Measurements from ENCODE around the gene RCOR2.

The RCOR2 gene

DNA sequence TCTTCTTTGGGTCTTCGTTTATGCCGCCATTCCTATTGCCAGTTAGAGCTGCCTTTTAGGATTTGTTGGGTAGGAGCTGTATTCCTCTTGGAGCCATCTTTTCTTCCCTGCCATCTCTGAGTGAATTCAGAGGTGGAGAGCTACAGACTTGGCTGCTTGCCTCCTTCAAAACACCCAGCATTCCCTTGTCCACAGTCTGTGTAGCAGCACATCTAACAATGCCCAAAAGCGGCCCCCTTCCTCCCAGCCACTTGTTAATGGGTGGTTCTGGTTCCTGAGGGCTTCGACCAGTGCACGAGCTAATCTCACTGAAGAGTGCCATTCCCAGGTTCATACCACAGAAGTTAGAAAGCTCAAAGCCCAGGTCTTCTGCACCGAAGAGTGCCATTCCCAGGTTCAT lies 40.3 kb downstream of the RCOR2 start:
- H3K27ac ChIP-seq (ENCODE audit: low read depth, low read length, severe bottlenecking) = no peak overlapping the region
- 94 to 100% methylated on average over 3 to 4 of the region's 6 CpGs for WGBS, 2 experiments (ENCODE audit: insufficient coverage in 2 of 2)
- no peak overlapping the region for H3K4me3 ChIP-seq (ENCODE audit: extremely low read depth, insufficient read depth, low read length, poor library complexity, severe bottlenecking)
- H3K36me3 ChIP-seq (ENCODE audit: control insufficient read depth, insufficient read depth, low read length) = peaks cover 16% of the 10 kb centered on the region
- peaks cover 22% of the 10 kb centered on the region for H3K4me1 ChIP-seq (ENCODE audit: control insufficient read depth, insufficient read depth, low read length, poor library complexity, severe bottlenecking)
- H3K9me3 ChIP-seq (ENCODE audit: control insufficient read depth, low read length) = no peaks in the 10 kb centered on the region

DNA sequence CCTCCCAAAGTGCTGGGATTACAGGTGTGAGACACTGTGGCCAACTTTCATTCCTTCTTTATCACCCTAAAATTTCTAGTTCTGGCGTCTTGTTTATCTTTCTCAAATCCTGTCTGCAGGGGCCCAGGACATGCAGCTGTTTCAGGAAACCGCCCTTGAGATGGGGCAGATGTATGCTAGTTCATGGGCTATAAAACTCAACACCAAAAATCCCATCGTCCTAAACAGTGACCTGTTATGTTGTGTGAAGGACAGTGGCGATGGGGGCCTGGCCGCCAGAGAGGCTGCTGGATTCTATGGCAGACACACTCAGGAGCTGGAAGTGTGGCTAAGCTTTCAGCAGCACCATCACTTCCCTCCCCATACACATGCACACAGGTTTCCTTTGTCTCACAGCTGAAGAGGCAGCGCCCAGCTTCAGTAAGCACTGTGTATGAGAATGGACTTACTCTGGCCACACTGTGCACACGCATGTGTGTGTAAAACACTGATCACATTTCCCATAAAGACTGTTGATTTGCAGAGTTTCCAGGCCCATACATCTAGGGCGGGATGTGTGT lies 41.4 kb downstream of the RCOR2 start:
- no peak overlapping the region for H3K4me3 ChIP-seq (ENCODE audit: extremely low read depth, insufficient read depth, low read length, poor library complexity, severe bottlenecking)
- H3K27ac ChIP-seq (ENCODE audit: low read depth, low read length, severe bottlenecking) = no peak overlapping the region
- H3K9me3 ChIP-seq (ENCODE audit: control insufficient read depth, low read length) = no peaks in the 10 kb centered on the region
- peaks cover 11% of the 10 kb centered on the region for H3K36me3 ChIP-seq (ENCODE audit: control insufficient read depth, insufficient read depth, low read length)
- H3K4me1 ChIP-seq (ENCODE audit: control insufficient read depth, insufficient read depth, low read length, poor library complexity, severe bottlenecking) = peaks cover 30% of the 10 kb centered on the region
- 84 to 93% methylated on average over 4 to 5 of the region's 8 CpGs for WGBS, 2 experiments (ENCODE audit: insufficient coverage in 2 of 2)

DNA sequence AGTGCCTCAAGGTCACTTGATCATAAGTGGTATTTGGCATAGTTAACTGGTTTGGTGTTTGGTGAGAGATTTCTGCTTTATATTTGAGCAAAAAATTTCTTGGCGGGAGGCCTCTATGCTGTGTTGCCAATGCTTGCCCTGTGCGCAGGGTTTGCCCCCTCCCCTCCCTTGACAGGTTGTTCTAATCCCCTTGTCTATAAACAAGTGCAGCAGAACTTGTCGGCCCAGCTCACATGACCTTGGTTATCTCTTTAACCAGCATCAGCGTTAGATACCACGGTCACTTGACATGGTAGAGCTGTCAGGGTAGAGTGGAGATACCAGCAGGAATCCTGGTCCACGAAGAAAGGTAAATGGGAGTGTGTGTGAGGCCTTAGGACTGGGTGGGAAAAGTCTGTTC lies 42.5 kb downstream of the RCOR2 start:
- Histone ChIP-seq H3K36me3 (ENCODE audit: control insufficient read depth, insufficient read depth, low read length) (peaks cover 18% of the 10 kb centered on the region), H3K9me3 (ENCODE audit: control insufficient read depth, low read length) (no peaks in the 10 kb centered on the region), H3K4me3 (ENCODE audit: extremely low read depth, insufficient read depth, low read length, poor library complexity, severe bottlenecking) (no peak overlapping the region), H3K27ac (ENCODE audit: low read depth, low read length, severe bottlenecking) (no peak overlapping the region), H3K4me1 (ENCODE audit: control insufficient read depth, insufficient read depth, low read length, poor library complexity, severe bottlenecking) (peaks cover 31% of the 10 kb centered on the region)
- 95 to 96% methylated on average over 5 to 6 of the region's 6 CpGs for WGBS, 2 experiments (ENCODE audit: insufficient coverage in 2 of 2)

DNA sequence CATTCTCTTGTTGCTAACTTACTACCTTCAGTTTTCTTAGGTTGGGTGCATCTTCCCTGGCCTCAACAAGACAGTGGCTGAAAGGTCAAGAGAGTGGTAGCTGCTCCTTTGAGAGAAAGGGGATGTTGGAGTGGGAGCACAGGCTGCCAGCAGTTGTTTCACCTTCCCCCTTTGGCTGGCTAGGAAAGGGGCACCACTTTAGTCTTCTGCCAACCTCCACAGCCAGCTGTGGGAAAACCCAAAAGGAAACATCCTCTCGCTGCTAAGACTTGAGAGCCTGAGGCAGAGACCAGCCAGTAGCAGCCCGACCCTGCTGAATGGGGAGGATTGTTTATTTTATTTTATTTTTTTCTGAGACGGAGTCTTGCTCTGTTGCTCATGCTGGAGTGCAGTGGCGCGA lies 43.7 kb downstream of the RCOR2 start:
- 96 to 100% methylated on average over 3 to 4 of the region's 5 CpGs for WGBS, 2 experiments (ENCODE audit: insufficient coverage in 2 of 2)
- Histone ChIP-seq H3K27ac (ENCODE audit: low read depth, low read length, severe bottlenecking) (no peak overlapping the region), H3K4me3 (ENCODE audit: extremely low read depth, insufficient read depth, low read length, poor library complexity, severe bottlenecking) (no peak overlapping the region), H3K4me1 (ENCODE audit: control insufficient read depth, insufficient read depth, low read length, poor library complexity, severe bottlenecking) (peaks cover 25% of the 10 kb centered on the region), H3K9me3 (ENCODE audit: control insufficient read depth, low read length) (no peaks in the 10 kb centered on the region), H3K36me3 (ENCODE audit: control insufficient read depth, insufficient read depth, low read length) (peaks cover 18% of the 10 kb centered on the region)

DNA sequence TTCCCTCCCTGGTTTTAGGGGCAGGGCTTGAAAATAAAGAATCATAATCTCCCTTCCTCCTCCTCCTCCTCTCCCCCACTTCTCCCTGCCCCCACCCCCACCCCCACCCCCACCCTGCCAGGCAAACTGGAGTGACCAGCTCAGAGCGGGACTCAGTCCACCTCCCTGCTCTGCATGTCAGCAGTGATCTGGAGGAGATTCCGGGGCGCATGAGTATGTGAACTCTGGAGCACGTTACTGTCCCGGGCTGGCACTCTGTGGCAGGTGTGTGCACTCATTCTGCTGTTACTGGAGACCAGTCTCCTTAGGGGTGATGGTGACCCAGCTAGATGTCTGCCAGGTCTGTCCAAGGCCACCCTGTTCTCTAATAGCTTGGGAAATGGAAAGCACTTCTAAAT lies 44.2 kb downstream of the RCOR2 start:
- Histone ChIP-seq H3K4me1 (ENCODE audit: control insufficient read depth, insufficient read depth, low read length, poor library complexity, severe bottlenecking) (peaks cover 25% of the 10 kb centered on the region), H3K9me3 (ENCODE audit: control insufficient read depth, low read length) (no peaks in the 10 kb centered on the region), H3K27ac (ENCODE audit: low read depth, low read length, severe bottlenecking) (no peak overlapping the region), H3K36me3 (ENCODE audit: control insufficient read depth, insufficient read depth, low read length) (peaks cover 23% of the 10 kb centered on the region), H3K4me3 (ENCODE audit: extremely low read depth, insufficient read depth, low read length, poor library complexity, severe bottlenecking) (no peak overlapping the region)
- 92 to 93% methylated on average over 4 to 5 of the region's 5 CpGs for WGBS, 2 experiments (ENCODE audit: insufficient coverage in 2 of 2)

DNA sequence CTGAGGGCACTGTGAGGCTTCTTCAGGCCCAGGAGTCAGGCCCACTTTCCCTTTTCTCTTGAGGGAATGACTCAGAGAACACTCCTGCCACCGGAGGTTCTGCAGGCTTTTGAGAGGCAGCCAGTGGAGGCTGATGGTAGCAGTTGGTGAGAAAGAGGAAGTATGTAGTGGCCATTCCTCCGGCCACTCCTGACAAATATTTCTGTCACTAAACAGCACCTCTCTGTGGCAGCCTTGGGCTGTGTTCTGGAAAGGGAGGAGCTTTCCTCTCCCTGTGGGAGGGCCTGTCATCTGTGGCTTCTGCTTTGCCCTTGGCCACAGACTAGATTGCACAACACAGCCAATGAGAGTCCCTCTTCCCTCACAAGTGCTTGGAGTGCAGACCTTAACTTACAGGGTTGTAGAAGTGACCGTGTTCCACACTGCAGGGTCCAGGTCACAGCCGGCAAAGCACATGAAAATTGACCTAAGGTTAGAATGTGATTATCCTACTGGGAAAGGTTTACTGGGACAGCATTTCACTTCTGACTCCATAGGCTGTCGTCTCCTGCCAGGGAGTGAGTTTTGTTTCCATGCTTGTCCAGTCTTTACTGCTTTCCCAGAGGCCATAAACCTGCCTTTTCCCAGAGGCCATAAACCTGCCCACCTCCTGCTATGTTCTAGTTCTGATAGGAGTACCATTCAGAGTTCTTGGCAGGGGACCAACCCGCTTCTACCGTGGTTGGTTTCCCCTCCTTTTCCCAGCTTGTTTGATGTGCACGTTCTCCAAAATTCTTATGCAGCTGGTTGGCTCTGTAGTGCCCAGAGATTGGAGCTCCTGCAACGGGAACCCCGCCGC lies 44.8 kb downstream of the RCOR2 start:
- Histone ChIP-seq H3K9me3 (ENCODE audit: control insufficient read depth, low read length) (no peaks in the 10 kb centered on the region), H3K4me3 (ENCODE audit: extremely low read depth, insufficient read depth, low read length, poor library complexity, severe bottlenecking) (no peak overlapping the region), H3K36me3 (ENCODE audit: control insufficient read depth, insufficient read depth, low read length) (peaks cover 25% of the 10 kb centered on the region), H3K27ac (ENCODE audit: low read depth, low read length, severe bottlenecking) (peak overlapping the region; percentile 36), H3K4me1 (ENCODE audit: control insufficient read depth, insufficient read depth, low read length, poor library complexity, severe bottlenecking) (peaks cover 31% of the 10 kb centered on the region)
- WGBS, 2 experiments (ENCODE audit: insufficient coverage in 2 of 2) = 50 to 67% methylated on average over 5 to 6 of the region's 11 CpGs

DNA sequence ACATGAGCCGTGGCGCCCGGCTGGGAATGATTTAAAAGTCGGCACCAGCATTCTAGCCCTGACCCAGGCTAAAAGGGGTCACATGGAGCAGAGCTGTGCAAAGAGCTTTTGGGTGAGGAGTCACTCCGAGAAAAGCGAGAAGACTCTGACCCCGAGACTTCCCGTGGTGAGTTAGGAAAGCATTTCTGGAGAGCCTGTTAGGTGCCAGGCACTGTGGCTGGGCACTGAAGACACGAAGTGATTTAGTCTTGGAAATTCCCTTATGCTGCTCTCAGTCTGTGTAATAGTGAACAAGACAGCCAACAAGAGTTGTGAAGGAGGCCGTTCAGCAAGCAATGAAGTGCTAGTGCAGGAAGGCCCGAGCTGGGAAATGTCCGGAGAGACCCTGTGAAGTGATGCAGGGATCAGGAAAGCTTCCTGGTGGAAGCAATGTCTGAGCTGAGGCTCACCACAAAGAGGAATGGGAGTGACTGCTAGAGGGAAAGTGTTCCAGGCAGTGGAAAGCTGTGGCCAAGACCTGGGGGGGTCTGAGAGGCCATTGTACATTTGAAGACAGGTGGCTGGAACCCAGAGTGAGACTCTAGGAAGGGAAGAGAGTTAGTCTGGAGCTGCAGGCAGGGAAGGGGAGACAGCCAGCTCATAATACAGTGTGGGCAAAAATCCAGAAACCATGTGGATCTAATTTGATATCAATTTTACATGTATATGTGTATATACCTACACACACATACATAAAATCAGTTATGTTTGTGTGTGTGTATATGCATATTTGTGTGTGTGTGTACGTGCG lies 46.4 kb downstream of the RCOR2 start:
- Histone ChIP-seq H3K4me1 (ENCODE audit: control insufficient read depth, insufficient read depth, low read length, poor library complexity, severe bottlenecking) (peaks cover 40% of the 10 kb centered on the region), H3K9me3 (ENCODE audit: control insufficient read depth, low read length) (no peaks in the 10 kb centered on the region), H3K4me3 (ENCODE audit: extremely low read depth, insufficient read depth, low read length, poor library complexity, severe bottlenecking) (no peak overlapping the region), H3K36me3 (ENCODE audit: control insufficient read depth, insufficient read depth, low read length) (peaks cover 31% of the 10 kb centered on the region), H3K27ac (ENCODE audit: low read depth, low read length, severe bottlenecking) (peak overlapping the region; percentile 1)
- 96% methylated on average over 12 of the region's 14 CpGs for WGBS, 2 experiments (ENCODE audit: insufficient coverage in 2 of 2)

DNA sequence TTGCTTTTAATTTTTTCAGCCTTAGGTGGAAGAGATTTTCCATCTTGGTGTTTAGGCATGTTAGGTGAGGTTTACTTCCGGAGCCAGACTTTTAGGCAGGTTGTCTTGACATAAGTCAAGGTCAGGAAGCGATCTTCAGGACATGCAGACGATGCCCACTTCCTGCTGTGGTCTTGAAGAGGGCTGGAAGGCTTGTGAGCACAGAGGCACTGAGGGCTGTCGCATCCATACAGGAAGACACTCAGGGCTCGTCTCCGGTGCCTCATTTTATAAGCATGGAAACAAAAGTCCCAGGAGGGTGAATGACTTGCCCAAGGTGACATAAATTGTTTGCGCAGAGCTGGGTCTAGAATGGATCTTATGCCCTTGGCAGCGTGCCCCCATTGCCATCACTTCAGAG lies 47.3 kb downstream of the RCOR2 start:
- Histone ChIP-seq H3K27ac (ENCODE audit: low read depth, low read length, severe bottlenecking) (no peak overlapping the region), H3K4me3 (ENCODE audit: extremely low read depth, insufficient read depth, low read length, poor library complexity, severe bottlenecking) (no peak overlapping the region), H3K4me1 (ENCODE audit: control insufficient read depth, insufficient read depth, low read length, poor library complexity, severe bottlenecking) (peaks cover 40% of the 10 kb centered on the region), H3K9me3 (ENCODE audit: control insufficient read depth, low read length) (no peaks in the 10 kb centered on the region), H3K36me3 (ENCODE audit: control insufficient read depth, insufficient read depth, low read length) (peaks cover 36% of the 10 kb centered on the region)
- WGBS, 2 experiments (ENCODE audit: insufficient coverage in 2 of 2) = 90 to 96% methylated on average over 7 to 8 of the region's 8 CpGs

DNA sequence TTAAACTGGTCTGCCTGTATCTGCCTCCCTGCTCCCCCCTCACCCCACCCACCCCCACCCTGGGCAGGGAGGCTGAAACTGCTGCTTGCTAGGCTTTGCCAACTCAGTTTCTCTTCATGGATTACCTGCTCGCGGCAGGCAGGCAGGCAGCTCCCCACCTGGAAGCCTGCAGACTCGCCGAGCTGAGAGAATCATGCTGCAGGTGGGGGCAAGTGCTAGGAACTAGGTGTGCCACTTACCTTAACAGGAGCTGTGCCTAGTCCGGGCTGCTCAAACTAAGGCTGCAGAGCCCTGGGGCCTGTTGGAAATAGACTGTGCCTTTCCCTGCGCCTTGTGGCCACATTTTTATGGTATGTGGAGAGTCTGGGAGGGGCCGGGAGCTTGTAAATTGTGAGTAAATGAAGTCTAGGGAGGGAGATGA lies 47.8 kb downstream of the RCOR2 start:
- Histone ChIP-seq H3K4me1 (ENCODE audit: control insufficient read depth, insufficient read depth, low read length, poor library complexity, severe bottlenecking) (peaks cover 40% of the 10 kb centered on the region), H3K27ac (ENCODE audit: low read depth, low read length, severe bottlenecking) (no peak overlapping the region), H3K9me3 (ENCODE audit: control insufficient read depth, low read length) (no peaks in the 10 kb centered on the region), H3K36me3 (ENCODE audit: control insufficient read depth, insufficient read depth, low read length) (peaks cover 36% of the 10 kb centered on the region), H3K4me3 (ENCODE audit: extremely low read depth, insufficient read depth, low read length, poor library complexity, severe bottlenecking) (no peak overlapping the region)
- 90 to 100% methylated on average over 3 to 7 of the region's 7 CpGs for WGBS, 2 experiments (ENCODE audit: insufficient coverage in 2 of 2)

DNA sequence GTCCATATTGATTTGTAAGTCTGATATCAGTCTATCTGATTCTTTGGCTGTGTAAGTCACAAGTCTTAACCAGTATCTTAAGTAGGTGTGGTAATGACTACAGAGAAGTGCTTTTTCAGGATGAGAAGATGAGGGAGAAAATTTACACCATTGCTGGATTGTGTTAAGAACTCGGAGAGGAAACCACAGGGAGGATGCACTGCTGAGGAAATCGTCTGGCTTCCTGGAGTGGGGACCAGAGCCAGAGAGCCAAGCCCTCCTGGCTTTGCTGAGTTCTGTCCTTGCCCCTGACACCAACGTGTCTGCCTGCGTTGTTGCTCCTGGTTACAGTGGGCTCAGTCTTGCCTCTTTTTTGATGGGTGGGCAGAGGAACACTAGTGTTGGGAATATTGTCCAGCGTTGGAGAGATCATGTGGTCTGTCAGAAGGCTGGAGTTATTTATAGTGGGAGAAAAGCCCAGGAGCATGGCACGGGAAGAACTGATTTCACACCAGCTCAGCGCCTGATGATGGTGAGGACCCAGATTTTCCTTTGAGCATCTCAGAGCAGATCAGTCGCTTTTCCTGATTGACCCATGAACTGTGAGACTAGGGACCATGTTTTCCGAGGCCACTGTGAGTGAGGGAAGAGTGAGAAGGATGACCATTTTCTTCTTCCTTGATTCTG lies 48.4 kb downstream of the RCOR2 start:
- no peaks in the 10 kb centered on the region for H3K9me3 ChIP-seq (ENCODE audit: control insufficient read depth, low read length)
- H3K4me3 ChIP-seq (ENCODE audit: extremely low read depth, insufficient read depth, low read length, poor library complexity, severe bottlenecking) = no peak overlapping the region
- H3K4me1 ChIP-seq (ENCODE audit: control insufficient read depth, insufficient read depth, low read length, poor library complexity, severe bottlenecking) = peaks cover 40% of the 10 kb centered on the region
- 86 to 88% methylated on average over 8 to 9 of the region's 9 CpGs for WGBS, 2 experiments (ENCODE audit: insufficient coverage in 2 of 2)
- H3K36me3 ChIP-seq (ENCODE audit: control insufficient read depth, insufficient read depth, low read length) = peaks cover 35% of the 10 kb centered on the region
- H3K27ac ChIP-seq (ENCODE audit: low read depth, low read length, severe bottlenecking) = no peak overlapping the region
